Measurements from ENCODE around the gene DNM3. TPM values are rescaled to one million over a fixed set of nuclear protein-coding genes. Genes with fewer than 3 reads are reported as not detected.

DNM3 gene
- 0.54 and 0.56 TPM in 2 replicates for total RNA-seq

DNA sequence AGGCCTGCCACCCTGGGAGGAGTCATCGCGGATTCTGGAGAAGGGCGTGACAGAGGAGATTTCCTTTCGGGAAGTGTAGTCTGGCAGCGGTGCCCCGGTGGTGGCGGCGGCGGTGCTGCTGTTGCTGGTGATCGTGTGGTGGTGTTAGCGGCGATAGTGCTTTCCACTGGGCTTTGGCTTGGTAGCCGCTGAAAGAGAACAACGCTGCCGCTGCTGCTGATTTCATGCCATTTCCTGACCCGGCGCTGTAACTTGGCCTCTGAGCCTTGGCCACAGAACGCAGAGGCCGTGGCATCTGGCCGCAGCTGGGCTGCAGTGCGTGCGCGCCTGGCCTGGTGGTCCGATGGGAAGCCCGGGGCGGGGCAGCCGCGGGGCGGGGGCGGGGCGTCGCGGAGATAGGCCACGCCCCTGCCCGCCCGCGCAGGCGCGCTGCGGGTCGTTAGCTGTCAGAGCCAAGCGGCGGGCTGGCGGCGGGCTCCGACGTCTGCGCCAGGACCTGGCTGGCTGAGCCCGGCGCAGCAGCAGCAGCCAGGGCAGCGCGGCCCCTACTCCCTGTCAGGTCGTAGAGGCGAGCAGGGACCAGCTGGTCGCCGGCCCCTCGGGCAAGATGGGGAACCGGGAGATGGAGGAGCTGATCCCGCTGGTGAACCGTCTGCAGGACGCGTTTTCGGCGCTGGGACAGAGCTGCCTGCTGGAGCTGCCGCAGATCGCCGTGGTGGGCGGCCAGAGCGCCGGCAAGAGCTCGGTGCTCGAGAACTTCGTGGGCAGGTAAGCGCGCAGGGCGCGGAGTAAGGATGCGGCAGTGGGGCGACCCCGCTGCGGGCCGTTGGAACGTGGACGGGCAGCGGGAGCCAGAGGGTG is at the start of gene DNM3:
Gene DNM3 (plus strand): TSS at position 449 of the 861 bp plus-strand sequence. CDS start 159 bp downstream, at position 608.

DNA sequence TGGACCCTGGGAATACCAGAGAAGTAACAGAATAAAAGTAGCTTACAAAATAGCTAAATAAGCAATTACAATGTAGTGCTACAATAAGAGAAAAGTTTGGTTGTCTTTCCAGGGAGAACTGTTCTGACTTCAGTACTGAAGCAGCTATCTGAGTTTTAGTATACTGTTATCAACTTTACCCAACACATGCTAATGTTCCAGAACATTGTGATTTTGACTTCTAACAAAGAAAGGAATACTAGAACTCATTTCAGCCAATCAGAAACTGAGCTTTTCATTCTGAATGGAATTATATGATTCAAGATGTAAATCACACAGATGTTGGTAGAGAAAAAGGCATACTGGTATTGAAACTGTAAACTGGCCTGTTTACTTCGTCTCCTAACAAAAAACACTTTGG is 579.1 kb downstream of the DNM3 start, which contains the start of gene C1orf105:
Gene C1orf105 (plus strand): TSS at position 301 of the 400 bp plus-strand sequence. CDS start 201 bp downstream, outside the sequence.

DNA sequence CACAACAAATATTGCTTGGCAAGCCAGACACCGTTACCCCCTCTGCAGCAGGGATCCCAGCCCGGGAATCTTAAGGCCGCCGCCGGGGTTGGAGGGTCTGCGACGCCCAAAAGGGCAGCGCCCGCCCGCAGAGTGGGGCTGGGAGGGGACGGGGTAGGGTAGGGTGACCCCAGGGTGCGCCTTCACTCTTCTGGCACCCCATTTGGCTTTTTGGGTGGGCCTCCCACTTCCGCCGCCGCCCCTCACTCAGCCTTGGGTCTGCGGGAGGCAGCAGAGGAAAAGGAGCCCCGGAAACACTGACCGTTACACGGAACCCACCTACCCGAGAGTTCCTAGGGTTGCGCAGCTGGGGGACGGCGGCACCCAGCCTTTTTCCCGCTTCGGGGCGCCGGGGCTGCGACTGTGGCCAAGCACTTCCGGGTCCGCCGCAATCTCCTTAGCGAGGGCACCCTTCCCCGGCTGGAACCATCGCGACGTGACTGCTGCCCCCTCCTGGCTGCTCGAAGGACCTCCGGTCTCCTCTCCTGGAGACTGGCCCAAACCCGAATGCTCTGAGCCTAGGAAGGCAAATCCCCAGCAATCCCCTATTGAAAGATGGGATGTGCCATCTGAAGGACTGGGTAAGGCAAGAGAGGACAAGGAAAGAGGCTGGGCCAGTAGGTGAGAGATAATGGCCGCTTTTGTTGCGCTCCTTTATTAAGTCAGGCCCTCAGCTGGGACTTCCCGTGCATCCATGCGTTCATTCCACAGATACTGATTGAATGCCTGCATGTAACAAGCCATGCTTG is 602.6 kb downstream of the DNM3 start, which contains the start of gene PIGC:
Gene PIGC (minus strand): TSS at position 404 of the 788 bp plus-strand sequence. CDS start 1,447 bp downstream, outside the sequence.

Other genes with a start within 250 kb of the DNM3 start
- 0.09 TPM in 1 of 2 replicates, not detected in the other for gene MYOCOS, start 219.3 kb upstream of the DNM3 start, total RNA-seq
- not detected in 2 replicates for gene MYOC, start 188.8 kb upstream of the DNM3 start, total RNA-seq
- 4.6 and 5.4 TPM in 2 replicates for gene VAMP4, start 99.4 kb upstream of the DNM3 start, total RNA-seq
- 29.7 and 31.3 TPM in 2 replicates for gene METTL13, start 59.8 kb upstream of the DNM3 start, total RNA-seq

Data from endothelial cell of coronary artery (primary cell).